ENCODE data around the gene NFIB. TPM values are rescaled to one million over a fixed set of nuclear protein-coding genes. Genes with fewer than 3 reads are reported as not detected.

Gene NFIB
- total and polyA plus RNA-seq, 2 donors (not counting 3 experiments of a cell fraction or from before 2014, with no cell fraction given), result 26.4 to 174 TPM

DNA sequence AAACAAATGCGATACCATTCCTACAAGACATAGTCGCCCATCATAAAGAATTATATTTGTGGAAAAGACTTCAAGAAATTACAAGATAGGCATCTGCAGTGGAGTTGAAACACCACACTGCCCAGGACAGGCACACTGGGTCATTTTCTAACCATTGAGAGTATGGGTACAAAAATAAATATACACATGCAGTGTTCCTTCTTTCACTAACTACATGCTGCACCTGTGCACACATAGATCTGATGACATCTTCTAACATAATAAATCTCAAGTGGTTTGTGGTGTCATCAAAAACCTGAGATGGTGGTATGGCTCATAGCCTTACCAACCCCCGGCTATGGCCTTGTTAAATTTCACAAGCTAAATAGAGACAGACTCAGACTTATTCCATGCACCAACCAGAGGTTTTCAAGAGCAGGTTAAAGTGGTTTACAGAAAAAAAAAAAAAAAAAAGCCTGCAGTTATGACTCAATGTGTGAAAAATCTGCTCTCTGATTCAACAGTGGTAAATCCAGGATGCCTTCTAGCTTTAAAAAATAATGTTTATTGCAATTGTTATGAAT is 12.4 kb upstream of the NFIB start:
- no peak overlapping the region for H3K4me3 ChIP-seq (replicated peaks in 1 of 3; ENCODE audit: insufficient read depth in 1 of 3, low read depth in 1 of 3, low read length in 3 of 3)
- ChIA-PET CTCF (interaction anchor here (0.7 to 1.6 kb wide), 8 partner anchors 10 to 898 kb away, joined by 3 to 10 read pairs (median 4); no protein-coding TSS in a partner anchor), POLR2A (interaction anchor here (0.6 kb wide), 2 partner anchors 12 to 740 kb away, joined by 3 to 12 read pairs; no protein-coding TSS in a partner anchor)
- BruUV-seq (replicated peaks), result no TSS peak
- DNase-seq (ENCODE audit: low read depth, low spot score) (peak; percentile 52), FAIRE-seq (peak; percentile 69)
- H3K27me3 ChIP-seq (ENCODE audit: control insufficient read depth in 2 of 2, insufficient read depth in 2 of 2, low read length in 2 of 2), result no peaks in the 10 kb centered on the region
- H3K4me2 ChIP-seq (ENCODE audit: insufficient read depth, low read length), result peak overlapping the region; percentile 34
- H3K9me3 ChIP-seq (replicated peaks; ENCODE audit: control insufficient read depth, insufficient read depth, low read length), result no peaks in the 10 kb centered on the region
- intact Hi-C loops (cut with micrococcal nuclease), result no loop called here
- H3K27ac ChIP-seq (ENCODE audit: insufficient read depth, low read depth, low read length), result no peak overlapping the region
- H3K4me1 ChIP-seq (ENCODE audit: control insufficient read depth, extremely low read depth, insufficient read depth, low read length), result peaks cover 23% of the 10 kb centered on the region
- dilution Hi-C loops (cut with MboI; ENCODE audit: extremely low pct_ligation_motif_present, low sequenced_read_pairs), result no loop called here
- H3K36me3 ChIP-seq (ENCODE audit: control insufficient read depth in 2 of 2, extremely low read depth in 1 of 2, insufficient read depth in 2 of 2, low read length in 2 of 2), result no peaks in the 10 kb centered on the region
- TF ChIP-seq, protein P1, sequence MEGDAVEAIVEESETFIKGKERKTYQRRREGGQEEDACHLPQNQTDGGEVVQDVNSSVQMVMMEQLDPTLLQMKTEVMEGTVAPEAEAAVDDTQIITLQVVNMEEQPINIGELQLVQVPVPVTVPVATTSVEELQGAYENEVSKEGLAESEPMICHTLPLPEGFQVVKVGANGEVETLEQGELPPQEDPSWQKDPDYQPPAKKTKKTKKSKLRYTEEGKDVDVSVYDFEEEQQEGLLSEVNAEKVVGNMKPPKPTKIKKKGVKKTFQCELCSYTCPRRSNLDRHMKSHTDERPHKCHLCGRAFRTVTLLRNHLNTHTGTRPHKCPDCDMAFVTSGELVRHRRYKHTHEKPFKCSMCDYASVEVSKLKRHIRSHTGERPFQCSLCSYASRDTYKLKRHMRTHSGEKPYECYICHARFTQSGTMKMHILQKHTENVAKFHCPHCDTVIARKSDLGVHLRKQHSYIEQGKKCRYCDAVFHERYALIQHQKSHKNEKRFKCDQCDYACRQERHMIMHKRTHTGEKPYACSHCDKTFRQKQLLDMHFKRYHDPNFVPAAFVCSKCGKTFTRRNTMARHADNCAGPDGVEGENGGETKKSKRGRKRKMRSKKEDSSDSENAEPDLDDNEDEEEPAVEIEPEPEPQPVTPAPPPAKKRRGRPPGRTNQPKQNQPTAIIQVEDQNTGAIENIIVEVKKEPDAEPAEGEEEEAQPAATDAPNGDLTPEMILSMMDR (IDR thresholded peaks at IDR 0.05; ENCODE audit: extremely low read depth in 1 of 2, insufficient read depth in 1 of 2, low read depth in 1 of 2, low read length in 2 of 2), result no peak
- TF ChIP-seq MYC (IDR thresholded peaks at IDR 0.05; ENCODE audit: low read depth, low read length) (no peak), FOS (IDR thresholded peaks at IDR 0.05; ENCODE audit: borderline replicate concordance, insufficient read depth, low read length) (peak; percentile 63)
- TF ChIP-seq, protein P2, sequence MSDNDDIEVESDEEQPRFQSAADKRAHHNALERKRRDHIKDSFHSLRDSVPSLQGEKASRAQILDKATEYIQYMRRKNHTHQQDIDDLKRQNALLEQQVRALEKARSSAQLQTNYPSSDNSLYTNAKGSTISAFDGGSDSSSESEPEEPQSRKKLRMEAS (IDR thresholded peaks at IDR 0.05; ENCODE audit: insufficient read depth, insufficient read length), result no peak
- no peak overlapping the region for H3K9ac ChIP-seq (replicated peaks; ENCODE audit: extremely low read depth, insufficient read depth, low read length)
- H3K9me1 ChIP-seq (replicated peaks; ENCODE audit: control insufficient read depth, extremely low read depth, insufficient read depth, low read length), result no peaks in the 10 kb centered on the region
- H4K20me1 ChIP-seq (replicated peaks; ENCODE audit: control insufficient read depth, extremely low read depth, insufficient read depth, low read length), result no peaks in the 10 kb centered on the region
- peaks cover 4% of the 10 kb centered on the region for H3K79me2 ChIP-seq (ENCODE audit: control insufficient read depth, insufficient read depth, low read length)
- H2AFZ ChIP-seq (ENCODE audit: low read depth, low read length), result no peak overlapping the region

DNA sequence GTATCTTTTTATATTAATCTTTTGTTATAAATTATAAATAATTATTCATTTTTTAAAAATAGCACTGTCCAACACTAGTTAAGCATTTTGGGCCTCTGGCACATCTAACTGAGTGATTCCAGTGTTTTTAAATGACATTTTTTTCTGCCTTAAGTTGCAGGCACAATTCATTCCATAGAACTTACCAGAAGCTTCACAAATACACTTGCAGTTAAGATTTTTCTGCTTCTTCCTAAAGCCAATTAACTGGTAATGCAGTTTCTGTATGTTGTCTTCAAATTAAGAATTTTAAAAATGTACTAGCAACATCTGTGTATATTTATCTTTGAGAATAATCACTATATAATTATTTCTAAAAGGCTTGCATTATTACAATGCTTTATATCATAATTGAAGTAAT is 11.2 kb upstream of the NFIB start:
- Histone ChIP-seq H3K27ac (ENCODE audit: insufficient read depth, low read depth, low read length) (no peak overlapping the region), H3K36me3 (ENCODE audit: control insufficient read depth in 2 of 2, extremely low read depth in 1 of 2, insufficient read depth in 2 of 2, low read length in 2 of 2) (no peaks in the 10 kb centered on the region), H2AFZ (ENCODE audit: low read depth, low read length) (no peak overlapping the region), H3K4me1 (ENCODE audit: control insufficient read depth, extremely low read depth, insufficient read depth, low read length) (peaks cover 35% of the 10 kb centered on the region), H3K79me2 (ENCODE audit: control insufficient read depth, insufficient read depth, low read length) (peaks cover 13% of the 10 kb centered on the region), H3K4me2 (ENCODE audit: insufficient read depth, low read length) (no peak overlapping the region), H3K9me1 (replicated peaks; ENCODE audit: control insufficient read depth, extremely low read depth, insufficient read depth, low read length) (no peaks in the 10 kb centered on the region), H3K4me3 (replicated peaks in 1 of 3; ENCODE audit: insufficient read depth in 1 of 3, low read depth in 1 of 3, low read length in 3 of 3) (no peak overlapping the region), H3K9me3 (replicated peaks; ENCODE audit: control insufficient read depth, insufficient read depth, low read length) (no peaks in the 10 kb centered on the region), H3K9ac (replicated peaks; ENCODE audit: extremely low read depth, insufficient read depth, low read length) (no peak overlapping the region), H3K27me3 (ENCODE audit: control insufficient read depth in 2 of 2, insufficient read depth in 2 of 2, low read length in 2 of 2) (no peaks in the 10 kb centered on the region), H4K20me1 (replicated peaks; ENCODE audit: control insufficient read depth, extremely low read depth, insufficient read depth, low read length) (no peaks in the 10 kb centered on the region)
- DNase-seq (ENCODE audit: low read depth, low spot score), result no peak
- CTCF ChIA-PET, result interaction anchor here (1.0 to 1.2 kb wide), 2 partner anchors 110 to 1072 kb away, joined by 3 read pairs; no protein-coding TSS in a partner anchor
- BruUV-seq (replicated peaks), result no TSS peak
- FAIRE-seq, result no peak
- POLR2A ChIA-PET, result no interaction called here
- dilution Hi-C loops (cut with MboI; ENCODE audit: extremely low pct_ligation_motif_present, low sequenced_read_pairs), result no loop called here
- TF ChIP-seq POLR2AphosphoS5 (IDR thresholded peaks at IDR 0.05; ENCODE audit: insufficient read depth, low read depth, low read length), result no peak
- TF ChIP-seq POLR2A (IDR thresholded peaks at IDR 0.05; ENCODE audit: low read depth, low read length), result no peak
- no peak for TF ChIP-seq MYC (IDR thresholded peaks at IDR 0.05; ENCODE audit: low read depth, low read length)
- TF ChIP-seq, protein P1 (IDR thresholded peaks at IDR 0.05; ENCODE audit: extremely low read depth in 1 of 2, insufficient read depth in 1 of 2, low read depth in 1 of 2, low read length in 2 of 2), result no peak
- no peak for TF ChIP-seq FOS (IDR thresholded peaks at IDR 0.05; ENCODE audit: borderline replicate concordance, insufficient read depth, low read length)
- TF ChIP-seq, protein P2 (IDR thresholded peaks at IDR 0.05; ENCODE audit: insufficient read depth, insufficient read length), result no peak
- TF ChIP-seq JUN (IDR thresholded peaks at IDR 0.05; ENCODE audit: borderline replicate concordance, insufficient read depth, insufficient read length, low read depth), result no peak
- TF ChIP-seq GATA2 (IDR thresholded peaks at IDR 0.05; ENCODE audit: insufficient read depth, insufficient read length, low read depth, low read length), result no peak
- intact Hi-C loops (cut with micrococcal nuclease), result no loop called here

Measured in endothelial cell of umbilical vein (primary cell).